K562 (cell line): ENCODE data around the gene AFAP1. TPM values are rescaled to one million over a fixed set of nuclear protein-coding genes. Genes with fewer than 3 reads are reported as not detected.

ENCODE experiments used
- ATAC-seq: fragments of 200-7000 bp; cut with Tn5 transposase; 3 replicates; pipeline ENCODE4 v1.9.1; 2020; ENCODE audit warnings: moderate library complexity
- BruUV-seq: library from RNA; stranded (reverse); fragments of 400-500 nt; replicated peaks from 2 replicates; lab custom pipeline; 2021; lab: Mats Ljungman, UMichigan
- CTCF ChIA-PET: fragments of 300-600 bp; formaldehyde crosslinking; extraction: SDS; loops from one replicate; lab custom pipeline; 2021; ENCODE audit warnings: low intra/inter-chr PET ratio; lab: Yijun Ruan, JAX
- POLR2A ChIA-PET: fragments of 300-600, 350-650 bp; sonication (Branson Sonifier 250); formaldehyde crosslinking; extraction: SDS; loops from one replicate; lab custom pipeline; 2021; ENCODE audit warnings: antibody characterized with exemption, inconsistent platforms; lab: Yijun Ruan, JAX
- DNase-seq, 4 experiments: peaks; one replicate each; pipeline versions ENCODE4 v3.0.0 to v3.0.0-alpha.2; 2011 to 2018; ENCODE audit warnings: low spot score in 3 of 4, mixed read lengths in 3 of 4; ENCODE audit errors: extremely low read depth in 1 of 4
- FAIRE-seq: peaks from 2 replicates; lab custom pipeline; 2011; peaks lifted over from hg19 to GRCh38; lab: Jason Lieb, UNC
- H2AFZ ChIP-seq: 2 replicates; pipeline ENCODE4 v1.6.0; 2011; ENCODE audit warnings: low read depth, low read length, control low read depth, inconsistent platforms
- H3K27ac ChIP-seq: fragments of 200-600 bp; 3 replicates; pipeline ENCODE4 v1.8.0; 2011; ENCODE audit warnings: low read depth, mild to moderate bottlenecking, control low read depth, inconsistent platforms, low read length, moderate library complexity, mixed read lengths; ENCODE audit errors: extremely low read depth
- H3K27me3 ChIP-seq, 2 experiments: fragments of 300-600 bp in 1 of 2; 2 replicates in 1 of 2; 3 replicates in 1 of 2; pipeline versions ENCODE4 v1.6.0 to v1.8.0; 2011; ENCODE audit warnings: inconsistent platforms in 2 of 2, low read length in 2 of 2, mild to moderate bottlenecking in 1 of 2, mixed read lengths in 1 of 2, moderate library complexity in 1 of 2; ENCODE audit not compliant: control insufficient read depth in 2 of 2, insufficient read depth in 2 of 2
- H3K36me3 ChIP-seq: fragments of 300-600 bp; 3 replicates; pipeline ENCODE4 v1.8.0; 2011; ENCODE audit warnings: mild to moderate bottlenecking, low read length, inconsistent platforms; ENCODE audit not compliant: control insufficient read depth, insufficient read depth
- H3K4me1 ChIP-seq, 2 experiments: fragments of 200-600 bp in 1 of 2; replicated peaks in 1 of 2; 2 replicates in 1 of 2; 3 replicates in 1 of 2; pipeline versions ENCODE4 v1.5.1 to v1.8.0; 2011; ENCODE audit warnings: inconsistent platforms in 2 of 2, low read length in 2 of 2, mild to moderate bottlenecking in 1 of 2, mixed read lengths in 1 of 2, moderate library complexity in 1 of 2; ENCODE audit not compliant: control insufficient read depth in 2 of 2, insufficient read depth in 2 of 2
- H3K4me2 ChIP-seq: 2 replicates; pipeline ENCODE4 v1.6.1; 2011; ENCODE audit warnings: low read length, control low read depth, inconsistent platforms, mixed read lengths; ENCODE audit not compliant: insufficient read depth
- H3K4me3 ChIP-seq: fragments of 200-600 bp; sonication (generic), shearing (Covaris generic); 2 replicates; pipeline ENCODE4 v1.5.1; 2016; ENCODE audit warnings: control low read depth, inconsistent platforms
- H3K79me2 ChIP-seq: fragments of 200-600 bp; 3 replicates; pipeline ENCODE4 v1.8.0; 2011; ENCODE audit warnings: low read length, inconsistent platforms; ENCODE audit not compliant: control insufficient read depth, insufficient read depth
- H3K9ac ChIP-seq, 2 experiments: 2 replicates each; pipeline versions ENCODE4 v1.6.0 to v1.6.1; 2011; ENCODE audit warnings: low read depth in 2 of 2, low read length in 2 of 2, control low read depth in 1 of 2, inconsistent platforms in 1 of 2, mild to moderate bottlenecking in 1 of 2, mixed read lengths in 1 of 2; ENCODE audit not compliant: insufficient read depth in 1 of 2
- H3K9me1 ChIP-seq: one replicate; pipeline ENCODE4 v1.6.0; 2011; ENCODE audit warnings: inconsistent platforms, mild to moderate bottlenecking, low read length, moderate library complexity; ENCODE audit not compliant: control insufficient read depth, insufficient read depth
- H3K9me3 ChIP-seq: replicated peaks from 2 replicates; pipeline ENCODE4 v1.5.1; 2011; ENCODE audit warnings: low read depth, low read length, inconsistent platforms; ENCODE audit not compliant: control insufficient read depth, insufficient read depth
- H4K20me1 ChIP-seq: replicated peaks from 2 replicates; pipeline ENCODE4 v1.6.1; 2011; ENCODE audit warnings: low read length, inconsistent platforms, mixed read lengths; ENCODE audit not compliant: control insufficient read depth, insufficient read depth
- EGR1 ChIP-seq: fragments of 450-650 bp; conservative IDR thresholded peaks from 2 replicates; pipeline ENCODE4 v1.6.1; 2017; ENCODE audit warnings: mild to moderate bottlenecking
- HNRNPLL ChIP-seq: fragments of 200-400 bp; formaldehyde crosslinking; IDR thresholded peaks from 2 replicates; pipeline ENCODE4 v1.6.1; 2017; ENCODE audit warnings: low read length, low read depth, mild to moderate bottlenecking; ENCODE audit not compliant: poor library complexity, severe bottlenecking
- MCM7 ChIP-seq, 2 experiments: fragments of 450-650 bp; IDR thresholded peaks; 2 replicates each; pipeline ENCODE4 v1.6.1; 2016 to 2018
- NCOA2 ChIP-seq, 2 experiments: fragments of 450-650 bp; IDR thresholded peaks; 2 replicates each; pipeline ENCODE4 v1.6.1; 2018; ENCODE audit warnings: mild to moderate bottlenecking in 2 of 2, moderate library complexity in 1 of 2; ENCODE audit not compliant: partially characterized antibody in 2 of 2
- SRSF1 ChIP-seq: fragments of 200-400 bp; formaldehyde crosslinking; IDR thresholded peaks from 2 replicates; pipeline ENCODE4 v1.6.1; 2017; ENCODE audit warnings: mild to moderate bottlenecking, low read depth, low read length, moderate library complexity
- ZNF143 ChIP-seq: sonication (generic); formaldehyde crosslinking; IDR thresholded peaks from 2 replicates; pipeline ENCODE4 v1.9.0; 2022; ENCODE audit warnings: mild to moderate bottlenecking, missing genetic modification reagents
- ZNF232 ChIP-seq: sonication (generic); formaldehyde crosslinking; IDR thresholded peaks from 2 replicates; pipeline ENCODE4 v1.8.0; 2022; ENCODE audit warnings: mild to moderate bottlenecking, missing genetic modification reagents
- ZNF316 ChIP-seq: fragments of 450-650 bp; IDR thresholded peaks from 2 replicates; pipeline ENCODE4 v1.6.1; 2016
- WGBS: fragments of 100-300 bp; shearing (Covaris generic); methylation state at CpG from one replicate; pipeline ENCODE4 v1.1.6; 2016; ENCODE audit warnings: low coverage, mixed read lengths; ENCODE audit not compliant: insufficient coverage; ENCODE audit errors: missing lambda C conversion rate; 5-methylcytosine and 5-hydroxymethylcytosine counted together
- in situ Hi-C: fragments of 300-500 bp; cut with MboI; formaldehyde crosslinking; loops from 4 replicates; pipeline ENCODE4 v1.15.0; 2018; ENCODE audit warnings: inconsistent platforms, mixed read lengths
- intact Hi-C: fragments of 100-400 bp; cut with micrococcal nuclease; formaldehyde crosslinking; loops from 2 replicates; pipeline ENCODE4 v1.14.2; 2022
- polyA plus RNA-seq, 8 experiments: library from polyadenylated mRNA; depleted of rRNA in 4 of 8; stranded (reverse) in 5 of 8; unstranded in 3 of 8; fragments of >200 nt; fragmentation: Nextera tagmentation in 2 of 8; fragmentation: Illumina TruSeq in 1 of 8; extraction: Ambion mirVana in 2 of 8; extraction: Trizol in 1 of 8; gene quantifications; 2 replicates each; pipeline versions ENCODE4 v1.2.1 to v1.2.3, GENCODE V29; 2011 to 2014; ENCODE audit warnings: inconsistent platforms in 1 of 8, missing spikeins in 1 of 8
- total RNA-seq, 7 experiments: library from RNA; depleted of rRNA in 6 of 7; stranded (reverse); fragments of >200 nt in 6 of 7; fragmentation: Illumina TruSeq in 2 of 7; extraction: Trizol in 2 of 7; gene quantifications; 2 replicates each; pipeline versions ENCODE4 v1.2.1 to v1.2.3, GENCODE V29; 2011 to 2021; ENCODE audit warnings: low replicate concordance in 1 of 7
- TF ChIP-seq, protein P1 (sequence below): fragments of 450-650 bp; IDR thresholded peaks from 2 replicates; pipeline ENCODE4 v1.6.1; 2016; ENCODE audit warnings: mild to moderate bottlenecking

The AFAP1 gene
- total and polyA plus RNA-seq, 9 of the 15 experiments (the other 6 are each of a cell fraction or from before 2014, with no cell fraction given) = 0.07 to 0.42 (median 0.12) TPM; not detected in 1

DNA sequence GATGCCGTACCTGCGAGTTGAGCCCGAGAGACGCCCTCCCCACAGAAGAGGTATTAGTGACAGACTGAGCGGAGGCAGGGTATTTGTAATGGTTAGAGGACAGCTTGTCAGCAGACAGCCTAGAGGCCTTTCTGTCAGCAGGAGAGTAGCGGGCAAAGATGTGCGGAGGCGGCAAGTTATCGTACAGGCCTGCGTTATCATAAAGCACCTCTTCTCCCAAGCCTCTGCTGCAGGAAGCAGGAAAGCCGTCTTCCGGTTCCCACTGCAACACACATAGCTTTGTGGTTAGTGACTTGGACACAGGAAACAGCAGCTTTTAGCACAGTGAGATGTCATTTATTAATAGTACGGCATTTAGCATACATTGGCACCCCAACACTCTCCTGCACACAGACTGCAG, 158.3 kb downstream of the AFAP1 start (continued):
- TF ChIP-seq, protein P1, sequence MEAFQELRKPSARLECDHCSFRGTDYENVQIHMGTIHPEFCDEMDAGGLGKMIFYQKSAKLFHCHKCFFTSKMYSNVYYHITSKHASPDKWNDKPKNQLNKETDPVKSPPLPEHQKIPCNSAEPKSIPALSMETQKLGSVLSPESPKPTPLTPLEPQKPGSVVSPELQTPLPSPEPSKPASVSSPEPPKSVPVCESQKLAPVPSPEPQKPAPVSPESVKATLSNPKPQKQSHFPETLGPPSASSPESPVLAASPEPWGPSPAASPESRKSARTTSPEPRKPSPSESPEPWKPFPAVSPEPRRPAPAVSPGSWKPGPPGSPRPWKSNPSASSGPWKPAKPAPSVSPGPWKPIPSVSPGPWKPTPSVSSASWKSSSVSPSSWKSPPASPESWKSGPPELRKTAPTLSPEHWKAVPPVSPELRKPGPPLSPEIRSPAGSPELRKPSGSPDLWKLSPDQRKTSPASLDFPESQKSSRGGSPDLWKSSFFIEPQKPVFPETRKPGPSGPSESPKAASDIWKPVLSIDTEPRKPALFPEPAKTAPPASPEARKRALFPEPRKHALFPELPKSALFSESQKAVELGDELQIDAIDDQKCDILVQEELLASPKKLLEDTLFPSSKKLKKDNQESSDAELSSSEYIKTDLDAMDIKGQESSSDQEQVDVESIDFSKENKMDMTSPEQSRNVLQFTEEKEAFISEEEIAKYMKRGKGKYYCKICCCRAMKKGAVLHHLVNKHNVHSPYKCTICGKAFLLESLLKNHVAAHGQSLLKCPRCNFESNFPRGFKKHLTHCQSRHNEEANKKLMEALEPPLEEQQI = no peak
- TF ChIP-seq HNRNPLL (no peak), MCM7 (IDR thresholded peaks at IDR 0.05) (no peak), ZNF316 (no peak), ZNF143 (CRISPR knock-in tag) (no peak), ZNF232 (CRISPR knock-in tag) (no peak), EGR1 (peak; percentile 62), SRSF1 (no peak)
- TF ChIP-seq, all 486 proteins: peak for 8

DNA sequence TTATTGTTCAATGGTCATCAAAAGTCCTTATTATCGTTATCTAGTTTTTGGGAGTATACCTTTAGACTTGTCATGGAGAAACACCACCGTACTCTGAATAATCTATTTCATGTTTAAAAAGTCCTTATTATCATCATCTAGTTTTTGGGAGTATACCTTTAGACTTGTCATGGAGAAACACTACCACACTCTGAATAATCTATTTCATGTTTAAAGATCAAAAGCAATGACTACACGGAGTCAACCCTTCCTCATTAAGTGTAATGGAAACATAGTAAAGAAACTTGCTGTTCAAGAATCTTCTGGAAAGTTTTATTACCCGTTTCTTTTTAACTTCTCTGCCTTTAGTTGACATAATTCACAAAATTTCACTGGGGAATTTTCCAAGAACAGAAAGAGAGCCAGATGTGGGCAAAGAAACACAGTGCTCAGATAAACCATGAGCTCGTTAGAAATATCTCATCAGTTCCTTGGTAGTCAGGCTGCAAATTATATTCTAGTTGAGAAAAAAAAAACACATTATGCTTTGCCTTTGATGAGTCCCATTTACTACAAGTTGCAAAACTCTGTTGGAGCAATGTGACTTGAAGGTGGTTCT, 158.8 kb downstream of the AFAP1 start:
- FAIRE-seq (no peak), DNase-seq (no peak)
- no TSS peak for BruUV-seq
- Histone ChIP-seq H4K20me1 (no peaks in the 10 kb centered on the region), H3K27ac (no peak overlapping the region), H3K27me3 (peaks cover 0 to 18% of the 10 kb centered on the region in 2 experiments; a peak in 2 of 5 replicates), H3K79me2 (no peaks in the 10 kb centered on the region)
- in situ Hi-C loops = no loop called here
- TF ChIP-seq NCOA2 (IDR thresholded peaks at IDR 0.05; ENCODE audit: partially characterized antibody in 2 of 2) = no peak
- TF ChIP-seq, all 486 proteins: peak for 0
- H3K4me3 ChIP-seq = no peak overlapping the region
- H3K4me2 ChIP-seq = 0 out of 2 replicates have a peak overlapping the region, but pooled peaks have one; percentile 40
- ChIA-PET CTCF (no interaction called here), POLR2A (no interaction called here)
- WGBS = 17% methylated on average over 5 of the region's 5 CpGs
- H2AFZ ChIP-seq = no peak overlapping the region
- H3K36me3 ChIP-seq = no peaks in the 10 kb centered on the region
- no peaks in the 10 kb centered on the region; a peak in 1 of 5 replicates for H3K4me1 ChIP-seq
- no peak for ATAC-seq
- H3K9me3 ChIP-seq = no peaks in the 10 kb centered on the region; the same call in 1 of the 2 replicates
- no peak overlapping the region for H3K9ac ChIP-seq
- no peaks in the 10 kb centered on the region for H3K9me1 ChIP-seq
- intact Hi-C loops = no loop called here
